ENCODE data around the gene TACC2. TPM values are rescaled to one million over a fixed set of nuclear protein-coding genes. Genes with fewer than 3 reads are reported as not detected.

Gene TACC2
- total RNA-seq, 6 experiments from 2014 or later: 16.2 to 21.1 (median 18.8) TPM

DNA sequence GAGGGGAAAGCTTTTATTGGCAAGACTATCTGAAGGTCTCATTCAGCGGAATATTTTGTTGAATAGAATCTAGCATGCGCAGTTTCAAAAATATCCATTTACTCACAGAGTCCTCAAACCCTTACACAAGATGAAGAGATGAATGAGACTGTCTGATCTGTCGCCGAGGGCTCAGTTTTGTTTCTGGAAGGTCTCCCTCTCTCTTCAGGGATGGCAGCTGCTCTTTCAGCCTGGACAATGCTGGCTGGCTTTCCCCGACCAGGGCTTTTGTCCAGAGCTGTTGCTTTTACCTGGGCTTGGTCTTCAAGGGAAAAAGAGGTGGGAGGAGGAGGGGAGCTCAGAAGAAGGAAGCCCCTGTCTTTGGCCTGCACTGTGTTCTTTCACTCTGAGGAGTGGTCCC lies 200.2 kb downstream of the TACC2 start:
- intact Hi-C loops (cut with DNase I): no loop called here
- Histone ChIP-seq H3K36me3 (no peaks in the 10 kb centered on the region), H3K27me3 (no peaks in the 10 kb centered on the region), H3K9me3 (no peaks in the 10 kb centered on the region), H3K4me3 (no peak overlapping the region), H3K27ac (no peak overlapping the region), H3K4me1 (peaks cover 0 to 3% (median 0%) of the 10 kb centered on the region in 4 donors)
- TF ChIP-seq, protein P1, sequence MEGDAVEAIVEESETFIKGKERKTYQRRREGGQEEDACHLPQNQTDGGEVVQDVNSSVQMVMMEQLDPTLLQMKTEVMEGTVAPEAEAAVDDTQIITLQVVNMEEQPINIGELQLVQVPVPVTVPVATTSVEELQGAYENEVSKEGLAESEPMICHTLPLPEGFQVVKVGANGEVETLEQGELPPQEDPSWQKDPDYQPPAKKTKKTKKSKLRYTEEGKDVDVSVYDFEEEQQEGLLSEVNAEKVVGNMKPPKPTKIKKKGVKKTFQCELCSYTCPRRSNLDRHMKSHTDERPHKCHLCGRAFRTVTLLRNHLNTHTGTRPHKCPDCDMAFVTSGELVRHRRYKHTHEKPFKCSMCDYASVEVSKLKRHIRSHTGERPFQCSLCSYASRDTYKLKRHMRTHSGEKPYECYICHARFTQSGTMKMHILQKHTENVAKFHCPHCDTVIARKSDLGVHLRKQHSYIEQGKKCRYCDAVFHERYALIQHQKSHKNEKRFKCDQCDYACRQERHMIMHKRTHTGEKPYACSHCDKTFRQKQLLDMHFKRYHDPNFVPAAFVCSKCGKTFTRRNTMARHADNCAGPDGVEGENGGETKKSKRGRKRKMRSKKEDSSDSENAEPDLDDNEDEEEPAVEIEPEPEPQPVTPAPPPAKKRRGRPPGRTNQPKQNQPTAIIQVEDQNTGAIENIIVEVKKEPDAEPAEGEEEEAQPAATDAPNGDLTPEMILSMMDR (IDR thresholded peaks at IDR 0.05): no peak
- no peak for TF ChIP-seq POLR2A (IDR thresholded peaks at IDR 0.05)
- no CpG with 5 or more reads among the region's 5 CpGs for WGBS (ENCODE audit: insufficient coverage, low coverage, low lambda C conversion rate, missing lambda C conversion rate)
- no peak for ATAC-seq
- DNase-seq: no peak

- ATAC-seq: no peak
Measured at GRCh38 chr10:122190176-122190943, 201.4 kb downstream of the TACC2 start.

DNA sequence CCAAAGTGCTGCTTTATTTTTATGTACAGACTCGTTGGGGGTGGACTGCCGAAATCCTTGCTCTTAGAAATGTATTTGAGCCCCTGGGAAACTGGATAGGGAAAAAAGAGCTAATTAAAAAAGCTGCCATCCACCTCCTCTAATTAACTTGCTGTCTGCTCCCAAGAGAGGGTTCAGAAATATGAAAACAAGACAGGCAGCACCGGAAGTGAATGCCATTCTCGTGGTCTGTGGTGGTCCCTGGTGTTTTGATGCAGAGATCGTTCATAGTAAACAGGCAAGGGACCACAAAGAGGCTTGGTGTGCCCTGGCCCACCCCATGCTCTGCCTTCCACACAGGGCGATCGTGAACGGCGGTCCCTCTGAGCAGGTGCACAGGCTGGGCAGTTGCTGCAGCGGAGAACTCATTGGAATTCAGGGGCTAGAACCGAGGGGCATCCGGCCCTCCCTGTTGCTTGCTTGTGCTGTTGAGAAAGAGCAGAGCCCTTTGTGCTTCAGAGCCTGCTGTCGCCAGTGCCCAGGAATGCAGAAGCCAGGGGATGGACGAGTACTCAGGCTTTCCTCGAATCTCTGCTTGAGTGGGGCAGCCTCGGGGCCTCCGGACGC lies 203.1 kb downstream of the TACC2 start:
- DNase-seq (no peak), ATAC-seq (no peak)
- Histone ChIP-seq H3K9me3 (no peaks in the 10 kb centered on the region), H3K27ac (no peak overlapping the region), H3K4me1 (peaks cover 0 to 3% (median 0%) of the 10 kb centered on the region in 4 donors), H3K36me3 (peaks cover 0 to 3% (median 0%) of the 10 kb centered on the region in 4 donors), H3K4me3 (no peak overlapping the region), H3K27me3 (no peaks in the 10 kb centered on the region)
- no peak for TF ChIP-seq POLR2A (IDR thresholded peaks at IDR 0.05)
- TF ChIP-seq, protein P1 (IDR thresholded peaks at IDR 0.05): no peak
- 84% methylated on average over 10 of the region's 18 CpGs for WGBS (ENCODE audit: insufficient coverage, low coverage, low lambda C conversion rate, missing lambda C conversion rate)
- intact Hi-C loops (cut with DNase I): loop anchor here in 1 of 2 donors (10.0 kb wide), 1 partner anchor 47 kb away; no protein-coding TSS in a partner anchor

More at GRCh38 chr10:122190176-122190943, 201.4 kb downstream of the TACC2 start:
- Histone ChIP-seq H3K27ac (no peak overlapping the region), H3K9me3 (no peaks in the 10 kb centered on the region), H3K4me1 (peaks cover 0 to 3% (median 0%) of the 10 kb centered on the region in 4 donors), H3K36me3 (no peaks in the 10 kb centered on the region), H3K27me3 (no peaks in the 10 kb centered on the region), H3K4me3 (no peak overlapping the region)
- WGBS (ENCODE audit: insufficient coverage, low coverage, low lambda C conversion rate, missing lambda C conversion rate): 83% methylated on average over 16 of the region's 19 CpGs
- no peak for DNase-seq
- intact Hi-C loops (cut with DNase I): loop anchor here in 1 of 2 donors (10.0 kb wide), 1 partner anchor 46 kb away; no protein-coding TSS in a partner anchor
- no peak for TF ChIP-seq POLR2A (IDR thresholded peaks at IDR 0.05)
- TF ChIP-seq, protein P1 (IDR thresholded peaks at IDR 0.05): no peak

DNA sequence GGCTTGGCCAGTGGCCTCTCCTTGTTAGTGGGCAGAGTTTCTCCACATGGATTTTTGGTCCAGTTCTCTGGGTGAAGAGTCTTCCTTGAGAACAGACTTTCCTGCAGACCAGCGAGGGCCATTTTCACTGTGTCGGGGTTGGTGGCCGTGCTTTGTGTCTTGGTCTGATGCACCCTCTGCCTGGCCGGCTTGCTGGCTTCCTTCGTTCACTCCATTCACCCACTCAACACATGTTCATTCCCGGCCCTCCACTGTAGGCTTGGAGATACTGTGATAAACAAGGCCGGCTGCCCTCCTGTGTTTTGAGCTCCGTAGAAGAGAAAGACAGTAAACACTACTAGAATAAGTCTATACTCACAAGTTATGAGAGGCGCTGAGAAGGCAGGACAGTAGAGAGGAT lies 205.3 kb downstream of the TACC2 start:
- DNase-seq (no peak), ATAC-seq (no peak)
- Histone ChIP-seq H3K4me3 (no peak overlapping the region), H3K27ac (no peak overlapping the region), H3K4me1 (peaks cover 0 to 10% (median 0%) of the 10 kb centered on the region in 4 donors), H3K27me3 (no peaks in the 10 kb centered on the region), H3K9me3 (no peaks in the 10 kb centered on the region), H3K36me3 (peaks cover 0 to 3% (median 0%) of the 10 kb centered on the region in 4 donors)
- TF ChIP-seq, protein P1 (IDR thresholded peaks at IDR 0.05): no peak
- no peak for TF ChIP-seq POLR2A (IDR thresholded peaks at IDR 0.05)
- WGBS (ENCODE audit: insufficient coverage, low coverage, low lambda C conversion rate, missing lambda C conversion rate): 95% methylated on average over 9 of the region's 9 CpGs
- intact Hi-C loops (cut with DNase I): loop anchor here in 1 of 2 donors (10.0 kb wide), 1 partner anchor 49 kb away; no protein-coding TSS in a partner anchor
